Measurements from ENCODE around the gene PSTK. TPM values are rescaled to one million over a fixed set of nuclear protein-coding genes. Genes with fewer than 3 reads are reported as not detected.
A peak's percentile ranks its signal among the peaks of the same experiment; 100 is the strongest.

The PSTK gene, protein sequence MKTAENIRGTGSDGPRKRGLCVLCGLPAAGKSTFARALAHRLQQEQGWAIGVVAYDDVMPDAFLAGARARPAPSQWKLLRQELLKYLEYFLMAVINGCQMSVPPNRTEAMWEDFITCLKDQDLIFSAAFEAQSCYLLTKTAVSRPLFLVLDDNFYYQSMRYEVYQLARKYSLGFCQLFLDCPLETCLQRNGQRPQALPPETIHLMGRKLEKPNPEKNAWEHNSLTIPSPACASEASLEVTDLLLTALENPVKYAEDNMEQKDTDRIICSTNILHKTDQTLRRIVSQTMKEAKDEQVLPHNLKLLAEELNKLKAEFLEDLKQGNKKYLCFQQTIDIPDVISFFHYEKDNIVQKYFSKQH
- total RNA-seq: 10 to 100 TPM in 1 of 4 donors, 1 to 10 TPM in 2, under 1 TPM in 1; 0.79 to 12.3 (median 1.7) TPM

- Histone ChIP-seq H3K9me3 (no peaks in the 10 kb centered on the region), H3K27me3 (no peaks in the 10 kb centered on the region), H3K27ac (peak within 1 kb of the TSS; percentile 85 to 97 (median 96)), H3K4me3 (peak within 1 kb of the TSS; percentile 74 to 79), H3K4me1 (peaks cover 0 to 22% (median 5%) of the 10 kb centered on the region in 3 donors), H3K36me3 (peaks cover 0 to 6% of the 10 kb centered on the region in 2 donors)
- peak; percentile 99 for ATAC-seq
- 5 to 12% methylated on average over 4 to 5 of the region's 73 CpGs for WGBS, 2 donors (ENCODE audit: low coverage in 1 of 2)
- TF ChIP-seq, protein P1, sequence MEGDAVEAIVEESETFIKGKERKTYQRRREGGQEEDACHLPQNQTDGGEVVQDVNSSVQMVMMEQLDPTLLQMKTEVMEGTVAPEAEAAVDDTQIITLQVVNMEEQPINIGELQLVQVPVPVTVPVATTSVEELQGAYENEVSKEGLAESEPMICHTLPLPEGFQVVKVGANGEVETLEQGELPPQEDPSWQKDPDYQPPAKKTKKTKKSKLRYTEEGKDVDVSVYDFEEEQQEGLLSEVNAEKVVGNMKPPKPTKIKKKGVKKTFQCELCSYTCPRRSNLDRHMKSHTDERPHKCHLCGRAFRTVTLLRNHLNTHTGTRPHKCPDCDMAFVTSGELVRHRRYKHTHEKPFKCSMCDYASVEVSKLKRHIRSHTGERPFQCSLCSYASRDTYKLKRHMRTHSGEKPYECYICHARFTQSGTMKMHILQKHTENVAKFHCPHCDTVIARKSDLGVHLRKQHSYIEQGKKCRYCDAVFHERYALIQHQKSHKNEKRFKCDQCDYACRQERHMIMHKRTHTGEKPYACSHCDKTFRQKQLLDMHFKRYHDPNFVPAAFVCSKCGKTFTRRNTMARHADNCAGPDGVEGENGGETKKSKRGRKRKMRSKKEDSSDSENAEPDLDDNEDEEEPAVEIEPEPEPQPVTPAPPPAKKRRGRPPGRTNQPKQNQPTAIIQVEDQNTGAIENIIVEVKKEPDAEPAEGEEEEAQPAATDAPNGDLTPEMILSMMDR (IDR thresholded peaks at IDR 0.05): peak; percentile 97 to 99 (median 98)
- peak; percentile 53 to 59 for TF ChIP-seq POLR2A (IDR thresholded peaks at IDR 0.05)
- no peak for TF ChIP-seq POLR2AphosphoS5 (IDR thresholded peaks at IDR 0.05)
Measured at GRCh38 chr10:122980209-122981065, at the start of gene PSTK. PSTK (plus strand) TSS chr10:122980401; CDS start chr10:122980480, 79 bp downstream.

DNA sequence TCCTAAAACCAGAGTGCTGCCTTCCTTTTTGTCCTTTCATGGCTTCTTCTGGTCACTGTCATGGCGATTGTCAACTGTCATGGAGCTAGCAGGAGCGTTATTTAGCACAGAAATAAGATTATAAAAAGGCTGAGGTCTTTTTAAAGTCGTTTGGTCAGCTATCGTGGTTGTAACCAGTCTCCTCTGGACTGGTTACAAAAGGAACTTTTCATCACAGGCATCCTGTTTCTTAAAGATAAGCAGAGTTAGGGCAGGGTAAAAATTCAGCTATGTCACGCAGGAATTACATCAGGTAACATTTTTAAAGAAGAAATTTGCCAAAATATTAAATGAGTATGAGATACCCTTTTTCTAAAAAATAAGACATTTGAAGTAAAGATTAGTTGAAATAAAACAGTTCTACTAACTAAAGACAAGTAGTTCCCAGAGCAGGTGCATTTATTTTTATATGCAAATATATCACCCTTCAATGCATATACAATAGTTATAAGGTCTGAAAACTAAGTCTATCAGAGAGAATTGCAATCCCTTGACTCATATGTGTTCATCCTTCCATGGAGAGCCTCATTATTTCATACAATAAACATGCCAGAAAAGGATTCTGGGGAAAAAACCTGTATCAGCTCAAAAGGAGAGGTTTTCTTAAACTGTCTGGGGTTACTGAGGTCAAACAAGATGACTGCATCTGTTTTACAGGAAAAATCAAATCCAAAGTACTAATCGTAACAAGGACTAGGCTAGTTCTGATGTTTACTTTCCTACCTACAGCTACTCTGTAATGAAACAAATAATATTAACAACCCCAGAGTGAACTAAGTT is 48.9 kb upstream of the PSTK start:
- Histone ChIP-seq H3K27ac (no peak overlapping the region), H3K9me3 (no peaks in the 10 kb centered on the region), H3K4me3 (no peak overlapping the region), H3K4me1 (no peaks in the 10 kb centered on the region), H3K36me3 (peaks cover 0 to 17% of the 10 kb centered on the region in 2 donors), H3K27me3 (no peaks in the 10 kb centered on the region)
- TF ChIP-seq POLR2AphosphoS5 (IDR thresholded peaks at IDR 0.05) (no peak), EP300 (IDR thresholded peaks at IDR 0.05) (no peak), POLR2A (IDR thresholded peaks at IDR 0.05) (no peak)
- TF ChIP-seq, protein P1 (IDR thresholded peaks at IDR 0.05): no peak
- ATAC-seq: no peak
- 70 to 72% methylated on average over 6 of the region's 6 CpGs for WGBS, 2 donors (ENCODE audit: low coverage in 1 of 2)

GRCh38 chr10:122939133-122939855 is 40.9 kb upstream of the PSTK start:
- no peak overlapping the region for H3K27ac ChIP-seq
- no peak overlapping the region for H3K4me3 ChIP-seq
- H3K36me3 ChIP-seq: peaks cover 5 to 37% of the 10 kb centered on the region in 2 donors
- TF ChIP-seq, protein P1 (IDR thresholded peaks at IDR 0.05): no peak
- TF ChIP-seq EP300 (IDR thresholded peaks at IDR 0.05): no peak
- TF ChIP-seq POLR2A (IDR thresholded peaks at IDR 0.05): no peak
- TF ChIP-seq POLR2AphosphoS5 (IDR thresholded peaks at IDR 0.05): no peak
- peaks cover 0 to 7% (median 0%) of the 10 kb centered on the region in 3 donors for H3K4me1 ChIP-seq
- ATAC-seq: no peak
- 89% methylated on average over 1 of the region's 1 CpG for WGBS, 2 donors (ENCODE audit: low coverage in 1 of 2)
- no peaks in the 10 kb centered on the region for H3K9me3 ChIP-seq
- H3K27me3 ChIP-seq: no peaks in the 10 kb centered on the region

GRCh38 chr10:122939856-122940543 is 40.2 kb upstream of the PSTK start:
- Histone ChIP-seq H3K27ac (no peak overlapping the region), H3K36me3 (peaks cover 5 to 38% of the 10 kb centered on the region in 2 donors)
- WGBS, 2 donors (ENCODE audit: low coverage in 1 of 2): 18 to 39% methylated on average over 1 of the region's 1 CpG

More at GRCh38 chr10:122939856-122940543, 40.2 kb upstream of the PSTK start:
- ATAC-seq: no peak
- no peaks in the 10 kb centered on the region for H3K27me3 ChIP-seq
- TF ChIP-seq, protein P1 (IDR thresholded peaks at IDR 0.05): no peak
- TF ChIP-seq POLR2AphosphoS5 (IDR thresholded peaks at IDR 0.05): no peak
- no peak for TF ChIP-seq EP300 (IDR thresholded peaks at IDR 0.05)
- no peak for TF ChIP-seq POLR2A (IDR thresholded peaks at IDR 0.05)
- H3K4me3 ChIP-seq: no peak overlapping the region
- no peaks in the 10 kb centered on the region for H3K9me3 ChIP-seq
- H3K4me1 ChIP-seq: peaks cover 0 to 7% (median 0%) of the 10 kb centered on the region in 3 donors
